HEK293 (cell line): ENCODE data around the gene BTBD2.

ENCODE experiments used
- CTCF ChIA-PET: fragments of 350-600 bp; formaldehyde crosslinking; extraction: SDS; loops from one replicate; lab custom pipeline; 2021; ENCODE audit warnings: antibody characterized with exemption; lab: Yijun Ruan, JAX
- POLR2A ChIA-PET: fragments of 300-600 bp; formaldehyde crosslinking; extraction: SDS; loops from one replicate; lab custom pipeline; 2020; ENCODE audit warnings: antibody characterized with exemption, inconsistent platforms; lab: Yijun Ruan, JAX
- H3K27ac ChIP-seq: fragments of 200-500 bp; sonication (Bioruptor generic); 2 replicates; pipeline ENCODE4 v1.5.1; 2014; ENCODE audit warnings: low read depth, low read length, control low read depth, inconsistent platforms; ENCODE audit errors: extremely low read depth
- H3K36me3 ChIP-seq, 2 experiments: fragments of 200-500 bp in 1 of 2; sonication (Bioruptor generic) in 1 of 2; 1 replicate in 1 of 2; 2 replicates in 1 of 2; pipeline ENCODE4 v1.5.1; 2014 to 2017; ENCODE audit warnings: inconsistent platforms in 2 of 2, low read length in 2 of 2; ENCODE audit not compliant: control insufficient read depth in 2 of 2, insufficient read depth in 1 of 2
- H3K4me1 ChIP-seq: fragments of 200-500 bp; sonication (Bioruptor generic); 2 replicates; pipeline ENCODE4 v1.5.1; 2014; ENCODE audit warnings: mild to moderate bottlenecking, low read length, inconsistent platforms; ENCODE audit not compliant: control insufficient read depth, insufficient read depth
- H3K4me3 ChIP-seq: 2 replicates; pipeline ENCODE4 v1.5.1; 2011; ENCODE audit warnings: low read depth, mild to moderate bottlenecking, control low read depth, low read length, moderate library complexity
- H3K9me3 ChIP-seq: fragments of 200-500 bp; sonication (Bioruptor generic); 2 replicates; pipeline ENCODE4 v1.5.1; 2014; ENCODE audit warnings: low read depth, low read length, inconsistent platforms; ENCODE audit not compliant: control insufficient read depth, insufficient read depth
- BCL11B ChIP-seq: fragments of 450-650 bp; formaldehyde crosslinking; IDR thresholded peaks from 2 replicates; pipeline ENCODE4 v1.5.1; 2016; ENCODE audit warnings: low read depth, missing biosample characterization, missing genetic modification characterization
- HOXD13 ChIP-seq: sonication (generic); formaldehyde crosslinking; IDR thresholded peaks from 2 replicates; pipeline ENCODE4 v1.8.0; 2022; ENCODE audit warnings: missing genetic modification reagents, borderline replicate concordance
- KLF10 ChIP-seq: fragments of 450-650 bp; IDR thresholded peaks from 2 replicates; pipeline ENCODE4 v1.5.1; 2018; ENCODE audit warnings: missing biosample characterization, mild to moderate bottlenecking, missing genetic modification characterization
- PRDM2 ChIP-seq: fragments of 450-650 bp; formaldehyde crosslinking; IDR thresholded peaks from 2 replicates; pipeline ENCODE4 v1.5.1; 2016; ENCODE audit warnings: missing biosample characterization, missing genetic modification characterization, borderline replicate concordance
- ZBTB1 ChIP-seq: fragments of 450-650 bp; formaldehyde crosslinking; IDR thresholded peaks from 2 replicates; pipeline ENCODE4 v1.5.1; 2016; ENCODE audit warnings: missing biosample characterization, missing genetic modification characterization
- ZBTB17 ChIP-seq: fragments of 450-650 bp; formaldehyde crosslinking; IDR thresholded peaks from 2 replicates; pipeline ENCODE4 v1.5.1; 2016; ENCODE audit warnings: missing biosample characterization, missing genetic modification characterization
- ZBTB26 ChIP-seq: fragments of 450-650 bp; formaldehyde crosslinking; optimal IDR thresholded peaks from 2 replicates; pipeline ENCODE3; 2016; ENCODE audit warnings: missing biosample characterization, mild to moderate bottlenecking, missing genetic modification characterization
- ZFP3 ChIP-seq: fragments of 450-650 bp; formaldehyde crosslinking; IDR thresholded peaks from 2 replicates; pipeline ENCODE4 v1.5.1; 2016; ENCODE audit warnings: low read depth, missing biosample characterization, missing genetic modification characterization
- ZIC2 ChIP-seq: fragments of 450-650 bp; formaldehyde crosslinking; IDR thresholded peaks from 2 replicates; pipeline ENCODE4 v1.5.1; 2016; ENCODE audit warnings: missing biosample characterization, missing genetic modification characterization
- ZNF10 ChIP-seq: fragments of 450-650 bp; formaldehyde crosslinking; IDR thresholded peaks from 2 replicates; pipeline ENCODE4 v1.5.1; 2017; ENCODE audit warnings: missing biosample characterization, missing genetic modification characterization
- ZNF19 ChIP-seq: fragments of 450-650 bp; formaldehyde crosslinking; IDR thresholded peaks from 2 replicates; pipeline ENCODE4; 2016; ENCODE audit warnings: missing biosample characterization, missing genetic modification characterization, low read depth
- ZNF280D ChIP-seq: fragments of 450-650 bp; formaldehyde crosslinking; IDR thresholded peaks from 2 replicates; pipeline ENCODE4 v1.5.1; 2016; ENCODE audit warnings: missing biosample characterization, missing genetic modification characterization
- ZNF324 ChIP-seq: fragments of 450-650 bp; formaldehyde crosslinking; IDR thresholded peaks from 2 replicates; pipeline ENCODE4 v1.5.1; 2016; ENCODE audit warnings: missing biosample characterization, missing genetic modification characterization
- ZNF596 ChIP-seq: fragments of 450-650 bp; IDR thresholded peaks from 2 replicates; pipeline ENCODE4 v1.5.0; 2018; ENCODE audit warnings: missing biosample characterization, mild to moderate bottlenecking, missing genetic modification characterization, moderate library complexity
- ZNF660 ChIP-seq: fragments of 450-650 bp; IDR thresholded peaks from 2 replicates; pipeline ENCODE4 v1.5.1; 2018; ENCODE audit warnings: missing biosample characterization, mild to moderate bottlenecking, missing genetic modification characterization
- ZNF837 ChIP-seq: fragments of 450-650 bp; formaldehyde crosslinking; IDR thresholded peaks from 2 replicates; pipeline ENCODE4 v1.5.1; 2016; ENCODE audit warnings: missing biosample characterization, missing genetic modification characterization
- ZNF843 ChIP-seq: fragments of 450-650 bp; formaldehyde crosslinking; IDR thresholded peaks from 2 replicates; pipeline ENCODE4 v1.5.1; 2016; ENCODE audit warnings: missing biosample characterization, missing genetic modification characterization
- ZSCAN30 ChIP-seq: fragments of 450-650 bp; IDR thresholded peaks from 2 replicates; pipeline ENCODE4 v1.5.1; 2018; ENCODE audit warnings: missing biosample characterization, mild to moderate bottlenecking, missing genetic modification characterization, moderate library complexity
- TF ChIP-seq, protein P1 (sequence below): fragments of 450-650 bp; formaldehyde crosslinking; IDR thresholded peaks from 2 replicates; pipeline ENCODE4 v1.5.1; 2016; ENCODE audit warnings: missing biosample characterization, missing genetic modification characterization
- TF ChIP-seq, protein P2 (sequence below): fragments of 450-650 bp; formaldehyde crosslinking; IDR thresholded peaks from 2 replicates; pipeline ENCODE4 v1.5.1; 2016; ENCODE audit warnings: missing biosample characterization, missing genetic modification characterization

BTBD2 gene

DNA sequence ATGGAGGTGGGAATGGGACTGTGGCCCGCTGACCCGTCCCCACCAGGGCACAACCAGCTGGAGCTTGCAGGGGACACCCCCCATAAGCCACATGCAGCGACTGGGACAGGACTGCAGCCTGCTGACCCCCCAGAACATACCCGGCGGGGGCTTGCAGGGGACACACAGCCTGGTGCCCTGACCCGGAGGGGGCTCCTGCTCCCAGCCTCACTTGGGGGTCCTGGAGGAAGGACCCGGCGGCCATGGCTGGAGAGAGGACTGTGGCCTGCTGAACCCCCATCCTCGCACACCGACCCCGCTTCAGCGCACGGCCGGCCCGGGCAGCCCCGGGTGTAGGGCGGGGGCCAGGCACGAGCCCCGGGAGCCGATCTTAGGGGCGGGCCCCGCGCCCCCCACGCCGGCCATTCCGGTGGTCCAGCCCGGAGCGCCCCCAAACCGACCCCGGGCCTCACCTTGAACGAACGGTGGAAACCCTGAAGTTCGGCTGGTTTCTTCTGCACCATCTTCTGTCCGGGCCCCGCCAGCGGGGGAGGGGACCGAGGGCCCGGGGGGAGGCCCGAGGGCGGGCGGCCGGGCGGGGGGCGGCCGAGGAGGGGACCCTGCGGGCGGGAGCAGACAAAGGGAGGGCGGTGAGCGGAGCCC, 35.0 kb upstream of the BTBD2 start (continued):
- TF ChIP-seq PRDM2 (tag by site-specific recombination) = 0 out of 2 replicates have a peak, but pooled peaks have one; percentile 23
- TF ChIP-seq ZBTB26 (tag by site-specific recombination) = peak; percentile 39
- peak; percentile 67 for TF ChIP-seq ZIC2 (tag by site-specific recombination)
- TF ChIP-seq BCL11B (tag by site-specific recombination) = peak; percentile 69; the same call in 1 of the 2 replicates

GRCh38 chr19:2049741-2050348, 34.3 kb upstream of the BTBD2 start:
- Histone ChIP-seq H3K9me3 (no peaks in the 10 kb centered on the region), H3K27ac (peak overlapping the region; percentile 47; the same call in 1 of the 2 replicates), H3K36me3 (peaks cover 0 to 41% of the 10 kb centered on the region in 2 experiments; a peak in 1 of 3 replicates), H3K4me1 (peaks cover 3% of the 10 kb centered on the region; the same call in 1 of the 2 replicates), H3K4me3 (peak overlapping the region; percentile 55)
- CTCF ChIA-PET = interaction anchor here (0.6 to 0.7 kb wide), 2 partner anchors 30 to 120 kb away, joined by 3 to 4 read pairs; no protein-coding TSS in a partner anchor
- POLR2A ChIA-PET = interaction anchor here (0.7 to 3.5 kb wide), 5 partner anchors 8 to 30 kb away, joined by 3 to 17 read pairs (median 4); no protein-coding TSS in a partner anchor
- TF ChIP-seq ZSCAN30 = no peak
- TF ChIP-seq ZNF660 (tag by site-specific recombination) = peak; percentile 35; the same call in 1 of the 2 replicates
- no peak for TF ChIP-seq HOXD13 (CRISPR knock-in tag)
- TF ChIP-seq ZBTB17 = peak; percentile 17; the same call in 1 of the 2 replicates
- TF ChIP-seq ZNF19 (tag by site-specific recombination) = no peak
- TF ChIP-seq ZNF837 (tag by site-specific recombination) = no peak; the same call in 1 of the 2 replicates
- TF ChIP-seq ZNF280D (tag by site-specific recombination) = no peak
- peak; percentile 90 for TF ChIP-seq ZNF324
- TF ChIP-seq ZNF843 (tag by site-specific recombination) = peak; percentile 26; the same call in 1 of the 2 replicates
- no peak for TF ChIP-seq ZBTB1 (tag by site-specific recombination)
- TF ChIP-seq ZFP3 (tag by site-specific recombination) = no peak
- TF ChIP-seq, protein P1, sequence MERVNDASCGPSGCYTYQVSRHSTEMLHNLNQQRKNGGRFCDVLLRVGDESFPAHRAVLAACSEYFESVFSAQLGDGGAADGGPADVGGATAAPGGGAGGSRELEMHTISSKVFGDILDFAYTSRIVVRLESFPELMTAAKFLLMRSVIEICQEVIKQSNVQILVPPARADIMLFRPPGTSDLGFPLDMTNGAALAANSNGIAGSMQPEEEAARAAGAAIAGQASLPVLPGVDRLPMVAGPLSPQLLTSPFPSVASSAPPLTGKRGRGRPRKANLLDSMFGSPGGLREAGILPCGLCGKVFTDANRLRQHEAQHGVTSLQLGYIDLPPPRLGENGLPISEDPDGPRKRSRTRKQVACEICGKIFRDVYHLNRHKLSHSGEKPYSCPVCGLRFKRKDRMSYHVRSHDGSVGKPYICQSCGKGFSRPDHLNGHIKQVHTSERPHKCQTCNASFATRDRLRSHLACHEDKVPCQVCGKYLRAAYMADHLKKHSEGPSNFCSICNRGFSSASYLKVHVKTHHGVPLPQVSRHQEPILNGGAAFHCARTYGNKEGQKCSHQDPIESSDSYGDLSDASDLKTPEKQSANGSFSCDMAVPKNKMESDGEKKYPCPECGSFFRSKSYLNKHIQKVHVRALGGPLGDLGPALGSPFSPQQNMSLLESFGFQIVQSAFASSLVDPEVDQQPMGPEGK = peak; percentile 100
- TF ChIP-seq KLF10 (tag by site-specific recombination) = peak; percentile 69
- TF ChIP-seq ZNF596 (tag by site-specific recombination) = no peak
- TF ChIP-seq ZNF10 (tag by site-specific recombination) = peak; percentile 77; the same call in 1 of the 2 replicates
- peak; percentile 74; the same call in 1 of the 2 replicates for TF ChIP-seq BCL11B (tag by site-specific recombination)
- TF ChIP-seq, protein P2, sequence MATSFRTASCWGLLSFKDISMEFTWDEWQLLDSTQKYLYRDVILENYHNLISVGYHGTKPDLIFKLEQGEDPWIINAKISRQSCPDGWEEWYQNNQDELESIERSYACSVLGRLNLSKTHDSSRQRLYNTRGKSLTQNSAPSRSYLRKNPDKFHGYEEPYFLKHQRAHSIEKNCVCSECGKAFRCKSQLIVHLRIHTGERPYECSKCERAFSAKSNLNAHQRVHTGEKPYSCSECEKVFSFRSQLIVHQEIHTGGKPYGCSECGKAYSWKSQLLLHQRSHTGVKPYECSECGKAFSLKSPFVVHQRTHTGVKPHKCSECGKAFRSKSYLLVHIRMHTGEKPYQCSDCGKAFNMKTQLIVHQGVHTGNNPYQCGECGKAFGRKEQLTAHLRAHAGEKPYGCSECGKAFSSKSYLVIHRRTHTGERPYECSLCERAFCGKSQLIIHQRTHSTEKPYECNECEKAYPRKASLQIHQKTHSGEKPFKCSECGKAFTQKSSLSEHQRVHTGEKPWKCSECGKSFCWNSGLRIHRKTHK (tag by site-specific recombination) = no peak
